ENCODE measurements around the gene IP6K3. TPM values are rescaled to one million over a fixed set of nuclear protein-coding genes. Genes with fewer than 3 reads are reported as not detected.

IP6K3 gene
- total RNA-seq, 1 donor: under 0.01 TPM

DNA sequence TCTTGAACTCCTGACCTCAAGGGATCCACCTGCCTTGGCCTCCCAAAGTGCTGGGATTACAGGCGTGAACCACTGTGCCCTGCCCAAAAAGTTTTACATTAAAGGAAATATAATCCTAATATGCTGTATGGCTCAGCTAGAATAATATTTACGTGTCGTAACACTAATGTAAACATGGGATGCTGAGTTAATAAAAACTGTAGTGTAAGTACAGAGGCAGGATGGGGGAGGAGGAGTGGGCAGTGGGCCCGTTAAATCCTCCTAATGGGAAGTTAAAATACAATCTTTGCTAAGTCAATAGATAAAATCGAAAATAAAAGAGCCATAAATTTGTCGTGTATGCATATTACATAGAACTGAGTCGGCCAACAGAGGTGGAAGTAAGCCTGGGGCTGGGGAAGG, 12.1 kb upstream of the IP6K3 start:
- H3K27ac ChIP-seq (ENCODE audit: low read depth, low read length): no peak overlapping the region

DNA sequence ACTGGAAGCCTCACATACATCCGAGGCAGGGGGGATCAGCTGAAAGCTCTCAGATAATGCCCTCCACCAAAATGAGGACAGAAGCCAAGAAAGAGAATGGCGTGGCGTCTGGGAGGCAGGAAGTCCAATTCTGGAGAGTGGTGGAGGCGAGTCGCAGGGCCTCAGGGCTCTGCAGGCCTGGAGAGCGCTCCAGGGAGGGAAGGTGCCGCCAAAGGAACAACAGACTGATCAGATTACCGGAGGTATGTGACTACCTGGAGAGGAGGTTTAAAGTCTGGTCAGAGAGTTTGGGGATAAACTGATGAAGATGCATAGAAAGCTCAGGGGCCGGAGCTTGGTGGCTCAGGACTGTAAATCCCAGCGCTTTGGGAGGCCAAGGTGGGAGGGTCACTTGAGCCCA, 11.2 kb upstream of the IP6K3 start:
- H3K4me1 ChIP-seq (ENCODE audit: insufficient read depth, low read length): peaks cover 3% of the 10 kb centered on the region
- H2AFZ ChIP-seq (ENCODE audit: low read length): no peak overlapping the region
- peak; percentile 30 for DNase-seq (ENCODE audit: insufficient read length, low spot score, missing footprints)
- no peak overlapping the region for H3K4me2 ChIP-seq (ENCODE audit: insufficient read depth, low read length)
- TF ChIP-seq, protein P1, sequence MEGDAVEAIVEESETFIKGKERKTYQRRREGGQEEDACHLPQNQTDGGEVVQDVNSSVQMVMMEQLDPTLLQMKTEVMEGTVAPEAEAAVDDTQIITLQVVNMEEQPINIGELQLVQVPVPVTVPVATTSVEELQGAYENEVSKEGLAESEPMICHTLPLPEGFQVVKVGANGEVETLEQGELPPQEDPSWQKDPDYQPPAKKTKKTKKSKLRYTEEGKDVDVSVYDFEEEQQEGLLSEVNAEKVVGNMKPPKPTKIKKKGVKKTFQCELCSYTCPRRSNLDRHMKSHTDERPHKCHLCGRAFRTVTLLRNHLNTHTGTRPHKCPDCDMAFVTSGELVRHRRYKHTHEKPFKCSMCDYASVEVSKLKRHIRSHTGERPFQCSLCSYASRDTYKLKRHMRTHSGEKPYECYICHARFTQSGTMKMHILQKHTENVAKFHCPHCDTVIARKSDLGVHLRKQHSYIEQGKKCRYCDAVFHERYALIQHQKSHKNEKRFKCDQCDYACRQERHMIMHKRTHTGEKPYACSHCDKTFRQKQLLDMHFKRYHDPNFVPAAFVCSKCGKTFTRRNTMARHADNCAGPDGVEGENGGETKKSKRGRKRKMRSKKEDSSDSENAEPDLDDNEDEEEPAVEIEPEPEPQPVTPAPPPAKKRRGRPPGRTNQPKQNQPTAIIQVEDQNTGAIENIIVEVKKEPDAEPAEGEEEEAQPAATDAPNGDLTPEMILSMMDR (IDR thresholded peaks at IDR 0.05; ENCODE audit: extremely low read depth, low read depth, low read length): no peak
- H3K36me3 ChIP-seq (ENCODE audit: insufficient read depth, low read length): no peaks in the 10 kb centered on the region
- H3K4me3 ChIP-seq (ENCODE audit: insufficient read depth, low read length): no peak overlapping the region
- no peaks in the 10 kb centered on the region for H3K9me3 ChIP-seq (ENCODE audit: low read depth, low read length)
- H3K27me3 ChIP-seq (ENCODE audit: insufficient read depth, low read length): no peaks in the 10 kb centered on the region
- no peaks in the 10 kb centered on the region for H4K20me1 ChIP-seq (ENCODE audit: insufficient read depth, low read length)
- no peaks in the 10 kb centered on the region for H3K79me2 ChIP-seq (ENCODE audit: insufficient read depth, low read length)
- H3K27ac ChIP-seq (ENCODE audit: low read depth, low read length): no peak overlapping the region

More for the DNA sequence above, 12.1 kb upstream of the IP6K3 start:
- DNase-seq (ENCODE audit: insufficient read length, low spot score, missing footprints): no peak
- H2AFZ ChIP-seq (ENCODE audit: low read length): no peak overlapping the region
- TF ChIP-seq, protein P1 (IDR thresholded peaks at IDR 0.05; ENCODE audit: extremely low read depth, low read depth, low read length): no peak
- H3K36me3 ChIP-seq (ENCODE audit: insufficient read depth, low read length): no peaks in the 10 kb centered on the region
- no peaks in the 10 kb centered on the region for H3K9me3 ChIP-seq (ENCODE audit: low read depth, low read length)
- no peaks in the 10 kb centered on the region for H3K27me3 ChIP-seq (ENCODE audit: insufficient read depth, low read length)
- no peaks in the 10 kb centered on the region for H4K20me1 ChIP-seq (ENCODE audit: insufficient read depth, low read length)
- no peak overlapping the region for H3K4me2 ChIP-seq (ENCODE audit: insufficient read depth, low read length)
- peaks cover 8% of the 10 kb centered on the region for H3K4me1 ChIP-seq (ENCODE audit: insufficient read depth, low read length)
- H3K4me3 ChIP-seq (ENCODE audit: insufficient read depth, low read length): no peak overlapping the region
- no peaks in the 10 kb centered on the region for H3K79me2 ChIP-seq (ENCODE audit: insufficient read depth, low read length)

DNA sequence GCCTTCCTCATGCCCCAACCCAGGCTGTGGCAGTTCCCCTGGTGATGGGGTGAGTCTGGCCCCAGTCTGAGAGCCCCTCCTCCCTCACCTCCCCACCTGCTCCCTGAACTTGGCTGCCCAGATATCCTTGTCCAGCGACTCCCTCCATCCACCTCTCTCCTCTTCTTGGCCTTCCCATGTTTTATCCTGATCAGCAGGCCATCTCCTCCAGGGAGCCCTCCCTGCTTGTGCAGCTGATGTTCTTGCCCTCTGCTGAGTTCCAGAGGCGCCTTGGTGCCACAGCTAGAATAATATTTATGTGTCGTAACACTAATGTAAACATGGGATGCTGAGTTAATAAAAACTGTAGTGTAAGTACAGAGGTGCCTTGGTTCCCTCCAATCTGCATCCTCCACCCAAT, 10.4 kb upstream of the IP6K3 start:
- no peak overlapping the region for H3K27ac ChIP-seq (ENCODE audit: low read depth, low read length)
- H3K4me3 ChIP-seq (ENCODE audit: insufficient read depth, low read length): no peak overlapping the region
- no peaks in the 10 kb centered on the region for H4K20me1 ChIP-seq (ENCODE audit: insufficient read depth, low read length)
- H3K36me3 ChIP-seq (ENCODE audit: insufficient read depth, low read length): no peaks in the 10 kb centered on the region
- H3K4me1 ChIP-seq (ENCODE audit: insufficient read depth, low read length): no peaks in the 10 kb centered on the region
- no peak overlapping the region for H2AFZ ChIP-seq (ENCODE audit: low read length)
- H3K79me2 ChIP-seq (ENCODE audit: insufficient read depth, low read length): no peaks in the 10 kb centered on the region
- H3K27me3 ChIP-seq (ENCODE audit: insufficient read depth, low read length): no peaks in the 10 kb centered on the region
- H3K9me3 ChIP-seq (ENCODE audit: low read depth, low read length): no peaks in the 10 kb centered on the region
- TF ChIP-seq, protein P1 (IDR thresholded peaks at IDR 0.05; ENCODE audit: extremely low read depth, low read depth, low read length): no peak
- no peak overlapping the region for H3K4me2 ChIP-seq (ENCODE audit: insufficient read depth, low read length)
- peak; percentile 23 for DNase-seq (ENCODE audit: insufficient read length, low spot score, missing footprints)

DNA sequence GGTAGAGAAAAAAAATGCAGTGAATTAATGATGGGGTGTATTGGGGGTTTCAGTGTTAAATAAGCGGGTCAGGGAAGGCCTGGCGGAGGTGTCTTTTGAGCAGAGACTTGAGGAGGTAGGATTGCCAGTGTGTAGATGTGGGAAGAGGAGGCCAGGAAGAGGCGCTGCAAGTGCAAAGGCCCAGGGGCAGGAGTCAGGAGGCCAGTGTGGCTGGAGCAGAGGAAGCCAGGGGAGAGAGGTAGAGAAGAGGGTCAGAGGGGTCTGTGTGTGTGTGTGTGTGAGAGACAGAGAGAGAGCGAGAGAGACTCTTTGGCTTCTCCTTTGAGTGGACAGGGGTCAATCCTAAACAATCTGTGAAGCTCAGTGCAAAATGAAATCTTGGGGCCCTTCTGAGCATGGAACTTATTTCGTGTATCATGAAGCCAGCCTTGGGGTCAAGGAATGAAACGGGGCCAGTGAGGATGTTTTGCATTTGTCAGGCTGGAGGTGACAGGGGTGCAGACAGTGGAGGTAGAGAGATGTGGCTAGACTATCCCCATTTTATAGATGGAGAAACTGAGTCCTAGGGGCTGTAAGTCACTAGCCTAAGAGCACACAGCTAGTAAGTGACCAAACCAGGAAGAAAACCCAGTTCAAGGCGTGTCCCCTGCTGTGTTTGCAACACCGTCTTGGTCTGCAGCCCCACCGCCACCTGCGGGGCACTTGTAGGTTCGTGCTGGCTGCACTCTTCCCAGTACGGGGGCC, 9.7 kb upstream of the IP6K3 start:
- Histone ChIP-seq H3K4me2 (ENCODE audit: insufficient read depth, low read length) (no peak overlapping the region), H3K9me3 (ENCODE audit: low read depth, low read length) (no peaks in the 10 kb centered on the region), H3K27ac (ENCODE audit: low read depth, low read length) (no peak overlapping the region), H3K4me3 (ENCODE audit: insufficient read depth, low read length) (no peak overlapping the region), H3K79me2 (ENCODE audit: insufficient read depth, low read length) (no peaks in the 10 kb centered on the region), H3K27me3 (ENCODE audit: insufficient read depth, low read length) (no peaks in the 10 kb centered on the region), H2AFZ (ENCODE audit: low read length) (no peak overlapping the region), H3K36me3 (ENCODE audit: insufficient read depth, low read length) (no peaks in the 10 kb centered on the region), H4K20me1 (ENCODE audit: insufficient read depth, low read length) (no peaks in the 10 kb centered on the region), H3K4me1 (ENCODE audit: insufficient read depth, low read length) (peaks cover 5% of the 10 kb centered on the region)
- peak; percentile 46 for DNase-seq (ENCODE audit: insufficient read length, low spot score, missing footprints)
- TF ChIP-seq, protein P1 (IDR thresholded peaks at IDR 0.05; ENCODE audit: extremely low read depth, low read depth, low read length): no peak

All from osteoblast (primary cell).